GM10266 (cell line): ENCODE results near the gene MYOT.
"Not testable (repeated sequence)": the region's sequence is repeated elsewhere in the genome, so short reads cannot be mapped to it uniquely, and the experiment has no call there.

Experiments used
- DNase-seq: peaks from one replicate; pipeline ENCODE4 v3.0.0; 2012; ENCODE audit errors: extremely low spot score
- CTCF ChIP-seq: IDR thresholded peaks from 2 replicates; pipeline ENCODE4 v1.5.1; 2012; ENCODE audit warnings: mild to moderate bottlenecking, low read depth; ENCODE audit not compliant: control insufficient read depth, insufficient read depth; ENCODE audit errors: missing control alignments

Gene MYOT

GRCh38 chr5:137836997-137837396 is 30.7 kb upstream of the MYOT start:
- TF ChIP-seq CTCF = no peak
- DNase-seq = no peak

- no peak for TF ChIP-seq CTCF
- DNase-seq = no peak
Observed at GRCh38 chr5:137837491-137838394, 29.9 kb upstream of the MYOT start.

GRCh38 chr5:137838976-137839375 is 28.7 kb upstream of the MYOT start:
- DNase-seq = no peak
- no peak for TF ChIP-seq CTCF

GRCh38 chr5:137842296-137842695 is 25.4 kb upstream of the MYOT start:
- no peak for DNase-seq
- TF ChIP-seq CTCF = no peak

- TF ChIP-seq CTCF = no peak
- no peak for DNase-seq
Observed at GRCh38 chr5:137843676-137844299, 23.9 kb upstream of the MYOT start.

GRCh38 chr5:137845472-137845871 is 22.2 kb upstream of the MYOT start:
- TF ChIP-seq CTCF = no peak
- no peak for DNase-seq

- TF ChIP-seq CTCF = no peak
- peak; percentile 18 for DNase-seq
Observed at GRCh38 chr5:137847687-137848086, 20.0 kb upstream of the MYOT start.

- not testable (repeated sequence) for DNase-seq
Observed at GRCh38 chr5:137853165-137853564, 14.5 kb upstream of the MYOT start.
